Activated naive CD4-positive, alpha-beta T cell treated with anti-CD3 and anti-CD28 coated beads, Interleukin-2, amount 50 U/mL, for 72 hours (primary cell): ENCODE measurements around the gene SIVA1. TPM values are rescaled to one million over a fixed set of nuclear protein-coding genes. Genes with fewer than 3 reads are reported as not detected.
"Not testable (repeated sequence)": the region's sequence is repeated elsewhere in the genome, so short reads cannot be mapped to it uniquely, and the experiment has no call there.

Source experiments
- ATAC-seq, 2 donors: fragments of 150-1000 bp; cut with Tn5 transposase; 2 replicates each; pipeline ENCODE4 v1.10.0; 2021; ENCODE audit warnings: mild to moderate bottlenecking in 2 of 2, moderate library complexity in 2 of 2
- DNase-seq, 2 donors: peaks; one replicate each; pipeline ENCODE4 v3.0.0; 2021 to 2022; ENCODE audit warnings: low spot score in 2 of 2
- H3K27ac Mint-ChIP-seq, 2 donors: one replicate each; pipeline ENCODE4 v1.8.0; 2022; ENCODE audit warnings: mild to moderate bottlenecking in 2 of 2, mixed read lengths in 2 of 2
- H3K36me3 Mint-ChIP-seq, 2 donors: one replicate each; pipeline ENCODE4 v1.8.0; 2022; ENCODE audit warnings: mixed read lengths in 2 of 2
- H3K9me3 Mint-ChIP-seq, 2 donors: one replicate each; pipeline ENCODE4 v1.8.0; 2022; ENCODE audit warnings: mixed read lengths in 2 of 2
- total RNA-seq, 2 donors: library from RNA; stranded (reverse); gene quantifications; one replicate each; pipeline ENCODE4 v1.2.3, GENCODE V29; 2022

Gene SIVA1
- total RNA-seq, 2 donors from 2014 or later = 86.1 to 87.1 TPM

GRCh38 chr14:104717137-104717536, 35.8 kb upstream of the SIVA1 start:
- H3K27ac Mint-ChIP-seq = peak overlapping the region in 1 of 2 donors; percentile 19

DNA sequence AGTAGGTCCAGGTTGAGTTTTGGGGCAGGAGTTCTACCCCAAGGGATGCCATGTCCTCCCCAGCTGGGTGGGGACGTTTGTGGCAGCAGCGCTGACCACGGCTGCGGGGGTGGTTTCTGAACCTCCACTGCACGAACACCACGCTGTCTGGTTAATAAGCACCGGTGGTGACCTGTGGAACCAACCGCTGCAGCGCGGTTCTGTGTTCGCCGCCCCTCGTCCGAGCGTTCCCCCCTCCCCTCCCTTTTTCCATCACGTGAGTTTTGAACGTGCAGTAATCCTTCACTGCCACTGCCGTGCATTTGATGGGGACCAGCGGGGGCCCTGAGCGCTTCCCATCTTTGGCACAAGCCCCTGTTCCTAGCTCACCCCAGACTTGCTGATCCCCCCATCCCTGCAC, 35.3 kb upstream of the SIVA1 start:
- no peak for ATAC-seq
- no peaks in the 10 kb centered on the region for H3K36me3 Mint-ChIP-seq

More at GRCh38 chr14:104717137-104717536, 35.8 kb upstream of the SIVA1 start:
- no peak for ATAC-seq
- no peak for DNase-seq
- Mint-ChIP-seq H3K36me3 (no peaks in the 10 kb centered on the region), H3K9me3 (no peaks in the 10 kb centered on the region)

GRCh38 chr14:104718147-104718546, 34.8 kb upstream of the SIVA1 start:
- H3K9me3 Mint-ChIP-seq = no peaks in the 10 kb centered on the region
- ATAC-seq (no peak), DNase-seq (no peak)
- H3K27ac Mint-ChIP-seq = peak overlapping the region in 1 of 2 donors; percentile 19
- H3K36me3 Mint-ChIP-seq = no peaks in the 10 kb centered on the region

More for the DNA sequence above, 35.3 kb upstream of the SIVA1 start:
- peak overlapping the region in 1 of 2 donors; percentile 19 for H3K27ac Mint-ChIP-seq
- no peaks in the 10 kb centered on the region for H3K9me3 Mint-ChIP-seq
- no peak for DNase-seq

- no peaks in the 10 kb centered on the region for H3K9me3 Mint-ChIP-seq
- DNase-seq (no peak), ATAC-seq (no peak)
- H3K36me3 Mint-ChIP-seq = no peaks in the 10 kb centered on the region
- no peak overlapping the region for H3K27ac Mint-ChIP-seq
Measured at GRCh38 chr14:104718871-104719270, 34.1 kb upstream of the SIVA1 start.

DNA sequence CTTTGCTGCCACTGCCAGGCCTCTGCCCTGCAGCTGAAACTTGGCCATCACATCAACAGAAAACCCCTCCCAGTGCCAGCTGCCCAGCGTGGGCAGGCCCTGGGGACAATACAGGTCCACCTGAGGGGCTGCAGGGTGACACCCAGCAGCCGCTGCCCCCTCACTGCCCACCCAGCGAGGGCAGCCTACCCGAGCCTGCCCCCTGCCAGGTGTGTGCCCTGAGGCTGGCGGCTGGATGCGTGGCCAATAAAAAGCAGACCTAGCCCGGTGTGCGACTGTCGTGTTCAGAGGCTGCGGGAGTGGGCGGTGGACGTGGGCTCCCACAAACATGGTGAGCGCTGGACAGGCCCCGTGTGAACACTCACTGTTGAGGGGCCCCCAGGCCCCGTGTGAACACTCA, 33.6 kb upstream of the SIVA1 start:
- DNase-seq (no peak), ATAC-seq (no peak)
- Mint-ChIP-seq H3K36me3 (no peaks in the 10 kb centered on the region), H3K27ac (peak overlapping the region in 1 of 2 donors; percentile 64), H3K9me3 (no peaks in the 10 kb centered on the region)

- no peak for DNase-seq
- Mint-ChIP-seq H3K9me3 (no peaks in the 10 kb centered on the region), H3K36me3 (no peaks in the 10 kb centered on the region), H3K27ac (no peak overlapping the region)
- no peak for ATAC-seq
Measured at GRCh38 chr14:104721505-104722431, 31.2 kb upstream of the SIVA1 start.

DNA sequence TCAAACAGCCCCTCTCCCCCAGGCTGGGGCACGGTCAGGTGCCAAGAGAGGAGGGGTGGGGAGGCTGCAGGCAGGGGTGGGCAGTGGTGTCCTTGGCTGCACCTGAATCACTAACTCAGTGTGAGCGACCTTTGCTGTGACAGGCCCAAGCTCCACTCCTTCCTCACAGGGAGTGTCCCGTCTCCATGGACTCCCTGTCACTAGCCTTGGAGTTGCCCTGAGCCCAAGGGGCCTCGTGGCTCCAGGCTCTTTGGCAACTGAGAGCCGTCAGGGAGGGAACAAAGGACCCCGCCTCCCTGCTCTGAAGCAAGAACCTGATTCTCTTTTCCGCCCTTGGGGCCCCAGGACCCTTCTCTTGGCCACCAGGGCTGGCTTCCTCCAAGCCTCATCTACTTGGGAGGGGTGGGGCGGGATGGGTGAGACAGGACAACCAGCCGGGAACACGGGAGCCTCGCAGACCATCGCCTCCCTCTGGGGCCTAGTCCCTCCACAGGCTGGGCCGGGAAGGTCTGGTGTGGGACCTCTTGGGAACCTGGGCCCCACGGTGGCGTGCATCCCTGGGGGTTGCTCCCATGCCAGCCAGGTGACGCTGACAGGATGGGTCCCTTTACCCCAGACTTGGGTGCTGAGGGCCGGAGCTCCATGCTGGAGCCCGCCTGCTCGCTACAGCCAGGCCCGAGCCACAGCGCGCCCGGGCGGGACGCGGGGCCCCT, 29.9 kb upstream of the SIVA1 start:
- Mint-ChIP-seq H3K27ac (no peak overlapping the region), H3K9me3 (no peaks in the 10 kb centered on the region), H3K36me3 (no peaks in the 10 kb centered on the region)
- DNase-seq (no peak), ATAC-seq (peak in 1 of 2 donors; percentile 8)

DNA sequence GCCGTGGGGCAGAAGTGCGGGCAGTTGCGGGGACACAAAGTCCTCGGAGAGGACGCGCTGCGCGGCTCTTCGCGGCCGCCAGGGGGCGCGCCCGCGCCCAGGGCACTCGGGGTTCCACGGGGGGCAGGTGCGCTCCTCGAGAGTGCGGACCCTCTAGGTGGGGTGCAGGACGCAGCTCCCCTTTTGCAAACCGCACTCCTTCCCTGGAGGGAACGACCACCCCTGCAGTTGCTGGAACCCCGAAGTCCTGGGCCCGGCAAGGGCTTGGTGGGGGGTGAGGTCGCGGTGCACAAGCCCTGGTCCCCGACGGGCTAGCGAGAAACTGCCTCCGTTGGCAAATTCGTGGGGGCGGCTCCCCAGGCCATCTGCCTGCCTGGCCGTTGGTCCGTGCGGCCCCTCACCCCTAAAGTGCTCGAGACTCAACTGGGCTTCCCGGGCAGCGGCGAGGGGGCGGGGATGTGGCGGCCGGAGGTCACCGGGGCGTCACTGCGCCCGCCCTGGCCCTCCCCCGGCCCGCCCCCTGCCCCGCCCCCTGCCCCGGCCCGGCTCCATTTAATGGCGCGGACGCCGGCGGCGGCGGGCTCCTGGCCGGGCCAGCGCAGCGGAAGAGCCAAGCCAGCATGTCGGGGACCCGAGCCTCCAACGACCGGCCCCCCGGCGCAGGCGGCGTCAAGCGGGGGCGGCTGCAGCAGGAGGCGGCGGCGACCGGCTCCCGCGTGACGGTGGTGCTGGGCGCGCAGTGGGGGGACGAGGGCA, 29.1 kb upstream of the SIVA1 start, which contains the start of gene ADSS1:
ADSS1 (plus strand) TSS at position 579 of the 756 bp plus-strand sequence; CDS start at position 621, 42 bp downstream.
- Mint-ChIP-seq H3K36me3 (no peaks in the 10 kb centered on the region), H3K9me3 (no peaks in the 10 kb centered on the region), H3K27ac (no peak within 1 kb of the TSS)
- ATAC-seq (peak; percentile 79 to 86), DNase-seq (peak; percentile 73 to 77)

GRCh38 chr14:104724407-104724980, 28.5 kb upstream of the SIVA1 start:
- DNase-seq (peak in 1 of 2 donors; percentile 23), ATAC-seq (peak; percentile 4 to 15)
- Mint-ChIP-seq H3K36me3 (no peaks in the 10 kb centered on the region), H3K9me3 (no peaks in the 10 kb centered on the region), H3K27ac (no peak overlapping the region)

DNA sequence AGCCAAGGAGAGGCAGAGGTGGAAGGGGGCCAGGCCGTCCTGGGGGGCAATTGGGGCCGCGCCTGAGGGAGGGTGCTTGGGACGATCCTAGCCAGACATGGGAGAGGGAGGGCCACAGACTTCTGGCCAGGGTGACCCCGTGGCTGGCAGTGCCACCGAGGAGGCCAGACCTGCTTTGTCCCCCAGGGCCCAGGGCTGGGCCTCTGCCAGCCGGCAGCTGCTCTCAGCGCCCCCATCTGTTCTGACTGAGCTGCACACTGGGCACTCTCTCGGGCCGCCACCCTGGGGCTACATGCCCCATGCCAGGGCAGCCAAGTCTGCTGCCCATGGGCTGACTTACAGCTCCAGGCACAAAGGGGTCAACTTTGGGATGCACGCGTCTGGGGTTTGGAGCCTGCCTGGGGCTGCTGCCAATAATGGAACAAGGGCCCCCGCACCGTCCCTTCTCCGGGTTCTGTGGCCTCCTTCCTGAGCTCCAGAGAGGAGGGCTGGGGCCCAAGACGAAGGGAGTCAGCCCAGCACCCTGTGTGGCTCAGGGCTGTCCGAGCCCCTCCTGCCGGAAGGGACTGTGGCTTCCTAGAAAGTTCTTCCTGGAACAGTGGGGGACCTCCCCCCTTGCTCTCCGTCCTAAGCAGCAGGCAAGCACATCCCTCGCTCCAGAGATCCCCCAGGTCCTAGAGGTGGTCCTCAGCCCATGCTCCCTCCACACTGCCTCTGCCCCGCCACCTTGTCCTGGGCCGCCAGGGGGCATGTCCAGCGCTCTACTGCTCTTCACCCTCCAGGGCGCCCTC, 27.8 kb upstream of the SIVA1 start:
- DNase-seq = no peak
- H3K9me3 Mint-ChIP-seq = no peaks in the 10 kb centered on the region
- H3K36me3 Mint-ChIP-seq = no peaks in the 10 kb centered on the region
- no peak overlapping the region for H3K27ac Mint-ChIP-seq
- no peak for ATAC-seq

- Mint-ChIP-seq H3K36me3 (no peaks in the 10 kb centered on the region), H3K9me3 (no peaks in the 10 kb centered on the region)
- ATAC-seq = no peak
Measured at GRCh38 chr14:104725772-104726548, 27.0 kb upstream of the SIVA1 start.

DNA sequence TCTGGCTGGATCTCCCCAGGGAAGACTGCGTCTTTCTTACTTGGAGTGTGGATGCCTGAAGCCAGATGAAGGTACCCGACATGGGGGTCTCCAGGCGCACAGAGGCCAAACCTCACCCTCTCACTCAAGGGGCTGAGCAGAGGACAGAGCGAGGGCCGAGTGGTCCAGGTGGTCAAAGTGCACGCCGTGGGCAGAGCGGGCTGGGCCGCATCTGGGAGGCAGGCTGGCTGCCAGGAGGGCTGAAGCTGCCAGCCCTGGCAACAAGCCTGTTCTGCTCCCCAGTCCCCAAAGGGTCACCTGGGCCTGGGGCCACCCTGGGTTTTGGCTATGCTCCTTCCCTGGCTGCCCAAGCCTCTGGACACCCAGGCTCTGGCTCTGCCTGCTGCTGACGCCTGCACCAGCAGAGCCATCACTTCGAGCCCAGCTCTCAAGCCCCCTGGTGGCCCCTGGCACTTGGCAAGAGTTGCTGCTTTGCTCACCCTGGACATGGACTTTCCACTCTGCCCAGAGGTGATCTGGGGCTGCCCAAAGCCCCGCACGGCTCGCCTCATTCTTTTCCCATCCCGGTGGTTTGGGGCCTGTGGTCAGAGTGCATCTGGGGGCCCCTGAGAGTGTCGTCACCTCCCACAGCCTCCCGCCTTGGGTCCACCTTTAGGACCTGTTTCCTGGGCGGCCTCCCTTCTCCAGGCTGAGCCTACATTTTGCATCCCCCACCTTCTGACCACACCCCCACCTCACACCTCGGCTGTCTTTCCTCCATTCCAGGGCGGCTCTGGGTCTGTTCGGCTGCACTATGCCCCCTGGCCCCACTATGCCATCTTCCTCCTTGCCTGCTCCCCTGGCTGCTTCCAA, 26.1 kb upstream of the SIVA1 start:
- Mint-ChIP-seq H3K27ac (peak overlapping the region in 1 of 2 donors; percentile 68), H3K36me3 (no peaks in the 10 kb centered on the region), H3K9me3 (no peaks in the 10 kb centered on the region)
- DNase-seq (no peak), ATAC-seq (no peak)

More at GRCh38 chr14:104725772-104726548, 27.0 kb upstream of the SIVA1 start:
- H3K27ac Mint-ChIP-seq = no peak overlapping the region
- DNase-seq = no peak

GRCh38 chr14:104728631-104729030, 24.3 kb upstream of the SIVA1 start:
- Mint-ChIP-seq H3K27ac (no peak overlapping the region), H3K9me3 (no peaks in the 10 kb centered on the region), H3K36me3 (no peaks in the 10 kb centered on the region)
- no peak for ATAC-seq
- no peak for DNase-seq

DNA sequence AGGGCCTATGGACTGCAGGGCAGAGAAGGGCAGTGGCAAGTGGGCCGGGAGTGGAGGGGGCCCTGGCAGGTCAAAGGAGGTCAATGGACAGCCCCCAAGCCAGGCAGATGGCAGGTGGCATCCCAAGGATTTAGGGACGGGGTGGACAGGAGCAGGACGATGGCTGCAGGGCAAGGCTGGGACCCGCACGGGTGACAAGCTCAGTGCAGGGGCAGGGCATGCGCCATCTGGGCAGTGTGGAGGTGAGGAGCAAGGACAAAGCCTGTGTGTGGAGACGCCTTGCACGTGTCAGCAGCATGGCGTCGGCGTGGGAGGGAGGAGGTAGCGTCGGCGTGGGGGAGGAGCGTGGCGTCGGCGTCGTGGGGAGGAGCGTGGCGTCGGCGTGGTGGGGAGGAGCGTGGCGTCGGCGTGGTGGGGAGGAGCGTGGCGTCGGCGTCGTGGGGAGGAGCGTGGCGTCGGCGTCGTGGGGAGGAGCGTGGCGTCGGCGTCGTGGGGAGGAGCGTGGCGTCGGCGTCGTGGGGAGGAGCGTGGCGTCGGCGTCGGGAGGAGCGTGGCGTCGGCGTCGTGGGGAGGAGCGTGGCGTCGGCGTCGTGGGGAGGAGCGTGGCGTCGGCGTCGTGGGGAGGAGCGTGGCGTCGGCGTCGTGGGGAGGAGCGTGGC, 23.6 kb upstream of the SIVA1 start:
- ATAC-seq = not testable (repeated sequence)

More for the DNA sequence above, 23.6 kb upstream of the SIVA1 start:
- DNase-seq, H3K9me3 Mint-ChIP-seq, H3K36me3 Mint-ChIP-seq, H3K27ac Mint-ChIP-seq: not testable (repeated sequence)
